PFSK-1 (cell line): ENCODE data around the gene TUBB2A.

ENCODE experiments used
- FOXP2 ChIP-seq: optimal IDR thresholded peaks from 2 replicates; pipeline ENCODE3; 2011; ENCODE audit warnings: borderline replicate concordance, control low read depth, inconsistent platforms; ENCODE audit not compliant: insufficient read depth; ENCODE audit errors: extremely low read length, extremely low read depth
- POLR2AphosphoS5 ChIP-seq: IDR thresholded peaks from 2 replicates; pipeline ENCODE4 v1.6.1; 2012; ENCODE audit warnings: low read depth, mild to moderate bottlenecking, control low read depth, low read length, moderate library complexity
- SIN3A ChIP-seq: IDR thresholded peaks from 2 replicates; pipeline ENCODE4 v1.6.1; 2012; ENCODE audit warnings: mild to moderate bottlenecking, low read length, moderate library complexity, borderline replicate concordance; ENCODE audit not compliant: insufficient read depth
- TAF1 ChIP-seq: IDR thresholded peaks from 2 replicates; pipeline ENCODE4 v1.6.1; 2012; ENCODE audit warnings: low read length, control low read depth, borderline replicate concordance; ENCODE audit not compliant: insufficient read depth
- TF ChIP-seq, protein P1 (sequence below), 2 experiments: IDR thresholded peaks; 2 replicates each; pipeline versions ENCODE4 v1.6.1 to v1.8.0; 2011 to 2012; ENCODE audit warnings: low read depth in 2 of 2, low read length in 2 of 2, control low read depth in 1 of 2, inconsistent platforms in 1 of 2, mild to moderate bottlenecking in 1 of 2, moderate library complexity in 1 of 2; ENCODE audit not compliant: insufficient read depth in 1 of 2

GRCh38 chr6:3136292-3137011 is 20.9 kb downstream of the TUBB2A start:
- TF ChIP-seq, protein P1, sequence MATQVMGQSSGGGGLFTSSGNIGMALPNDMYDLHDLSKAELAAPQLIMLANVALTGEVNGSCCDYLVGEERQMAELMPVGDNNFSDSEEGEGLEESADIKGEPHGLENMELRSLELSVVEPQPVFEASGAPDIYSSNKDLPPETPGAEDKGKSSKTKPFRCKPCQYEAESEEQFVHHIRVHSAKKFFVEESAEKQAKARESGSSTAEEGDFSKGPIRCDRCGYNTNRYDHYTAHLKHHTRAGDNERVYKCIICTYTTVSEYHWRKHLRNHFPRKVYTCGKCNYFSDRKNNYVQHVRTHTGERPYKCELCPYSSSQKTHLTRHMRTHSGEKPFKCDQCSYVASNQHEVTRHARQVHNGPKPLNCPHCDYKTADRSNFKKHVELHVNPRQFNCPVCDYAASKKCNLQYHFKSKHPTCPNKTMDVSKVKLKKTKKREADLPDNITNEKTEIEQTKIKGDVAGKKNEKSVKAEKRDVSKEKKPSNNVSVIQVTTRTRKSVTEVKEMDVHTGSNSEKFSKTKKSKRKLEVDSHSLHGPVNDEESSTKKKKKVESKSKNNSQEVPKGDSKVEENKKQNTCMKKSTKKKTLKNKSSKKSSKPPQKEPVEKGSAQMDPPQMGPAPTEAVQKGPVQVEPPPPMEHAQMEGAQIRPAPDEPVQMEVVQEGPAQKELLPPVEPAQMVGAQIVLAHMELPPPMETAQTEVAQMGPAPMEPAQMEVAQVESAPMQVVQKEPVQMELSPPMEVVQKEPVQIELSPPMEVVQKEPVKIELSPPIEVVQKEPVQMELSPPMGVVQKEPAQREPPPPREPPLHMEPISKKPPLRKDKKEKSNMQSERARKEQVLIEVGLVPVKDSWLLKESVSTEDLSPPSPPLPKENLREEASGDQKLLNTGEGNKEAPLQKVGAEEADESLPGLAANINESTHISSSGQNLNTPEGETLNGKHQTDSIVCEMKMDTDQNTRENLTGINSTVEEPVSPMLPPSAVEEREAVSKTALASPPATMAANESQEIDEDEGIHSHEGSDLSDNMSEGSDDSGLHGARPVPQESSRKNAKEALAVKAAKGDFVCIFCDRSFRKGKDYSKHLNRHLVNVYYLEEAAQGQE (IDR thresholded peaks at IDR 0.05; ENCODE audit: insufficient read depth in 1 of 2, low read depth in 2 of 2, low read length in 2 of 2), result no peak
- no peak for TF ChIP-seq POLR2AphosphoS5
- no peak for TF ChIP-seq SIN3A
- TF ChIP-seq TAF1, result no peak
- TF ChIP-seq FOXP2, result no peak
